ENCODE data around the gene INF2.

Gene INF2

DNA sequence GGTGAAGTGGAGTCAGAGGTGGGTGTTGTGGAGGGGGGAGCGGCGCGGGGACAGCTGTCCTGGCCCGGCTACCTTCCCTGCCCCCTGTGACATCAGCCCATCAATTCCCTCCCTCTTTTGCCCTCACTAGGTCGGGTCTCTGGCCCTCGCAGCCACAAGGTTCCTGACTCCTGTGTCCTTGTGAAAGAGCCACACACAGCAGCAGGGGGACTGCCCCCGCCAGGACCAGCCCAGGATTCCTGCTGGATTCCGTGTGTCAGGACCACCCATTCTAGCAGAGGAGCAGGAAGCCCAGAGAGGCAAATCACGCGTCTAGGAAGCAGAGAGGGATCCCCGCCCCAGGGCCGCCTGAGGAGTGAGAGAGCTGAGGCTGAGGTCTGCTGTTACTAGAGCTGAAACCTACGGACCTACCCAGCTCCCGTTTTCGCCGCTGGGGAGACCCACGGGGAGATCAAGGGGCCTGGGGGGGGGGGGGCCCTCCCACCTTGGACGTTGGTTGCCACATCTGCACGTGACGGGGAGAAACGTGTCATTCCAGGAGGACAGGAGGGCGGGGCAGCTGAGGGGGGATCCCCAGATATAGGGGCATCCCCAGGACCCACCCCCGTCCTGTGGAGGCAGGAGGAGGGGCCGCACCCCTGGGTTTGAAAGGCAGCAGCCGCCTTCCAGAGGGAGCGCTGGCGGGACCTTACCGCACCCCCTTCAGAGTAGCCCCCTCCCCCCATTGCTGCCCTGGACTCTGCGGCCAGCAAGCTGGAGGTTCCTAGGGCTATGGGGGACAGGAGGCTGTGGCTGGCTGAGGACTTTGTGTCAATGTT lies 12.5 kb upstream of the INF2 start:
- DNase-seq (ENCODE audit: low read depth): no peak

GRCh38 chr14:104677512-104678332 lies 11.7 kb upstream of the INF2 start:
- DNase-seq (ENCODE audit: low read depth): peak; percentile 57

DNA sequence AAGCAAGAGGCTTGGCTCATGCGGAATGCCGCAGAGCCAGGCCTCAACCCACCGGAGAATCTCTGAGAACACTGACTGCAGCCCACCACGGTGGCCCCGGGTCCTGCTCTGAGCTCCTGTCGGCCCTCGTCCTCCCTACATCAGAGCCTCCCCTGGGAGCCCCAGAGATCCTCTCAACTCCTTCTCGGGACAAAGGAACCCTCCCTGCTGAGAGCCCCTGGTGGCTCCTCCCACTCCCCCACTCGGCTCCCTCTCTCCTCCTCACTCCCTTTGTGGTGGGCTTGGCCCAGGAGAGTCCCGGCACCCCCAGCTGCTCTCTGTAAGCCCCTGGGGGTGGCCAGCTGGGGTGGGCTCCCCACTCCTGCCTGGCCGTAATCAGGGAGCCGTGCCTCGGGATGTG lies 11.1 kb upstream of the INF2 start:
- no peak for DNase-seq (ENCODE audit: low read depth)

DNA sequence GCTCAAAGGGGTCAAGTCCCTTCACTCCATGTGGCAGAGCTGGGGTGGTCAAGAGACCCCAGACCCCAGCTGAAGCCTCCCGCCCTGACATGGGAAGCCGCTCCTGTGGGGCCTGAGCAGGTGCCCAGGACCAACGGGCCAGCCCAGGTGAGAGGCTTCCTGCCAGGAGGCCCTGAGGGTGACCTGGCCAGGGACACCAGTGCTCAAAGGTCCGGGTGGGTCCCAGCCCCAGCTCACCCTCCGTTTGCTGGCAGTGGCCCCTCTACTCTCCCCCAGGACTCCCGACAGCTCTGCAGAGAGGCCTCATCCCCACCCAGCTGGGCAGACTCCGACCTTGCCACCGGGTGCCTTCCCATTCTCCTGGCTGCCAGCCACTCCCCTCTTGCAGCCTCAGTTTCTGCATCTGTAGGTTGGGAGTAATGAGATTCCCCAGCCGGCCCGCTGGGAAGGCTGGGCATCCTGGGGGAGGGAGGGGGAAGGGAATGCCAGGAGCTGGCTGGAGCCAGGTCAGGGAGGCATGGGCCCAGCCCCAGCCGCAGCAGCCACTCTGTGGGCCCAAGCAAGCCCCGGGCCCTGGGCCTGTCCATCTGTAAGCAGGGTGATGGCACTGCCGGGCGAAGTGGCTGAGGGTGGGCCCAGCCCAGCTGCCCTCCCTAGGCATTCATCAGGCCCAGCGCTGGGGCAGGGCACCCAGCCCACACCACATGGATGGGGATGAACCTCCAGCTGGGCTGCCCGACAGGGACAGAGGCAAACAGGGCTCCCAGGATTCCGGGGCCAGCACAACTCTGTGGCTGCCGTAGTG lies 10.3 kb upstream of the INF2 start:
- DNase-seq (ENCODE audit: low read depth): no peak

DNA sequence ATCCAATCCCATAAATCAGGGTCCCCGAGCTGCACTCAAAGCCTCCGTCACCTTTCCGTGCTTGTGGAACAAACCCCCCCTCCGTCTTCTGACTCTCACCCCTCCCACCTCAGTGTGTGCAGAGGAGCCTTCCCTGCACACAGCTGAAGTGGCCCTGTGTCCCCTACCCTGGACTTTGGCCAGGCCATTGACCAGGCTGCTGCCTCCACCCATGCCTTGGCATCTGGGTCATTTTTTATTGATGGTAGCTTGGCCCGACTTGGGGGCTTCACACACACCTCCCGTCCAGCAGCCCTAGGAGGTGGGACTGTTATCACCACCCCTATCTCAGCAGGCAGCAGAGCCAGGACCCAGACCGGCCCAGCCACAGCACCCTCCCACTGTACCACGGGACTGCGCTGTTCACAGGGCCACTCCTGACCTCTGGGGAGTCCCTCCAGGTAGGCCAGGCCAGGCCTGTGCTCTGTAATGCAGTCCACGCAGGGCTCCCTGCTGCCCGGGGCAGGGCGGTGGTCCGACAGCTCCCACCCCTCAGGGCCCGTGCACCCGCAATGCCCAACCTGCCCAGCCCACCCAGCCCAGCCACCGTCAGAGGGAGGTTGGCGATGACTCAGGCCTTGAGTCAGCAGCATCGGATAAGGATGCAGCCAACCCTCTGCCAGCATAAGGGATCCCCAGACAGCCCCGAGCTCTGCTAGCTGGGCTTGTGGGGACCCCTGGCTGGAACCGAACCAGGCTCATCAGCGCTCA lies 9.2 kb upstream of the INF2 start:
- no peak for DNase-seq (ENCODE audit: low read depth)

DNA sequence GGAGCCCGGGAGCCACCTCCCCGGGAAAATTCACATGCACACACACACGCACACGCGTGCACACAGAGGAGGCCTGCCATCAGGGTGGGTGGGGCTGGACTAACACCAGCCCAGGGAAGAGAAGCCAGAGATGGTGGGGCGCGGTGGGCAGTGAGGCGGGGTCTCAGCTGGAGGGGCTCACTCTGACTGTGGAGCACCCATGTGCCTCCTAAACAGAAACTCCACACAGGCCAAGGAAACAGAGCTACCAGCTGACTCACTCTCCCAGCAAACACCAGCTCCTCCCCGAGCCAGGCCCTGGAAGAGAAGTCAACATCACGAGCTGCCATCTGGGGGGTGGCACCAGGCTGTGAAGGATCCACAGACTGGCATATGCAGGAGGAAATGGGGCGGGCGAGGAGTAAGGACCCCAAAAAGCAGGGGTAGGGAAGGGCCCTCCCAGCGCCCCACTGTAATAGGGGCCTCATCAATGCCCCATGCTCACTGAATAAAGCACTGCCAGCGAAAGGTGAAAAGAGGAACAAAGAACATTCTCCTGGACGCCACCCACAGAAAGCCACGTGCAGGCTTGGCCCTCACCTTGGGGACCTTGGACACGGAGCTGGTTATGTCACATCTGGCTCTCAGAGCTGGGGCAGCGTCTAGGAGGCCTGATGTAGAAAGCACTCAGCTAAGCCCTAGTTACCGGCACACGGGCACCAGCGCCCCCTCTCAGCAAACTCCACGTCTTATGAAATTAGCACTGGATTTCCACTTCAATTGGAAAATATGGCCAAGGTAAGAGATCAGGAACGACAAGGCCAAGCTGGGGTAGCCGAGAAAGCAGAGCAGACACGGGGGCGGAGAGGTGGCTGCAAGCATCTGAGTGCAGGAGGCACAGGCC lies 8.4 kb upstream of the INF2 start:
- DNase-seq (ENCODE audit: low read depth): no peak

- DNase-seq (ENCODE audit: low read depth): no peak
Observed at GRCh38 chr14:104681689-104682074, 7.7 kb upstream of the INF2 start.

- DNase-seq (ENCODE audit: low read depth): no peak
Observed at GRCh38 chr14:104682107-104682593, 7.3 kb upstream of the INF2 start.

DNA sequence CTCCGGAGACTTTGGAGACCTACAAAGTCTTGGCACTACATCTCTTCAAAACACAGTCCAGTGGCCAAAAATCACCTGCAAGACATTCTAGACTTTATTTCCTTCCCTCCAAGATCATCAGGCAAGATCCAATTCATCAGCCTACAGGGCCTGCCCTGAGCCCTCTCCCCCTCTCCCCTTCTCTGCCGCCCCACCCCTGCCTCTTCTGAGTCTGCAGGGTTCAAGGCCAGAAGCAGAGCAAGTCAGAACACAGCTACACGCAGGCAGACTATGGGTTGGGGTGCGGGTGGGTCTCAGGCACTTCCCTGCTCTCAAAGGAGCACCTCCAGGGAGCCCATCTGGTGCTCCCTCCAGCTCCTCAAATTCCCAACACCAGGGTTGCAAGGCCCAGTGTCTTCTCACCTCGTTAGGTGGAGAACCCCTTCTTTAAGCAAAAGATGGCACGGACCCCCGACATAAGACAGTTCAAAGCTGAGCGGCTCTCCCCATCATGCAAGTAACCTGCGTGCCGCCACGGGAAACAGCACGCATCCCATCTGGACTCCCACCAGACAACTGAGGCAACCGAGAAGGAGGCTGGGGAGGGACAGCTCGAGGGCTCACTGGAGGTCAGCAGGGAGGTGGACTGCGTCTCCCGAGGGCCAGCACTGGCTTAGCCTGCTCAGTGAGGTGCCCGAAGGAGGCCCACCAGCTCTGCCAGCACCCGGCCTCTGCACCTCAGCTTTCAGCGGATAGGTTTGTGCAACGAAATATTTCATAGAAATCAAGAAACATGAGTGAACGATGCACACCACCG lies 5.6 kb upstream of the INF2 start:
- no peak for DNase-seq (ENCODE audit: low read depth)

DNA sequence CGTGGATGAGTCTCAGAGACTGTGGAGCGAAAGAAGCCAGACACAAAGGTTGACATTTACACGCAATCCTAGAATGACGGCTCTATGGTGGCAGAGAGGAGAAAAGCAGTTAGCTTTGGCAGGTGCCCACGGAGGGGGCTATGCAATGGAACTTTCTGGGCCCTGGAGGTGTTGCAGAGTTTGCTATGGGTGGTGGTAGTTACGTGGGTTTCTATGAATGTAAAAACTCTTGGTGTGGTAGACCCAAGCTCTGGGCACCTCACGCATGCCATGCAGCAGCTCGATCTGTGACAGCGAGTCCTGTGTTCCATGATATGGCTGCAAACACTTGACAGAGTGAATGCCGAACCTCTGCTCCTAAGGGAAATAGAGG lies 5.0 kb upstream of the INF2 start:
- DNase-seq (ENCODE audit: low read depth): no peak

- DNase-seq (ENCODE audit: low read depth): no peak
Observed at GRCh38 chr14:104685216-104685997, 4.0 kb upstream of the INF2 start.

DNA sequence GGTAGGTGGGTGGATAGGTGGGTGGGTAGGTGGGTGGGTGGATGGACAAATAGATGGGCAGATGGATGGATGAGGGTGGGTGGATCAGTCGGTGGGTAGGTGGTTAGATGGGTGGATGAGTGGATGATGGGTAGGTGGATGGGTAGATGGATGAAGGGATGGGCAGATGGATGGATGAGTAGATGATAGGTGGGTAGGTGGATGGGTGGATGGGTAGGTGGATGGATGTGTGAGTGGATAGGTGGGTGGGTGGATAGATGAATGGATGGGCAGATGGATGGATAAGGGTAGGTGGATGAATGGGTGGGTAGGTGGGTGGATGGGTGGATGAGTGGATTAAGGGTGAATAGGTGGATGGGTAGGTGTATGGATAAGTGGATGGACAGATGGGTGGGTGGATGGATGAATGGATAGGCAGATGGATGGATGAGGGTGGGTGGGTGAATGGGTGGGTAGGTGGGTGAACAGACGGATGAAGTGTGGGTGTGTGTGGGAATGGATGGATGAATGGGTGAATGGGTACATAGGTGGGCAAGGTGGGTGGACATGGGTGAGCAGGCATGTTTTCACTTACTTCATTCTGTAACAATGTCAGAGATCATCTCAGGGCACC lies 3.3 kb upstream of the INF2 start:
- no peak for DNase-seq (ENCODE audit: low read depth)

DNA sequence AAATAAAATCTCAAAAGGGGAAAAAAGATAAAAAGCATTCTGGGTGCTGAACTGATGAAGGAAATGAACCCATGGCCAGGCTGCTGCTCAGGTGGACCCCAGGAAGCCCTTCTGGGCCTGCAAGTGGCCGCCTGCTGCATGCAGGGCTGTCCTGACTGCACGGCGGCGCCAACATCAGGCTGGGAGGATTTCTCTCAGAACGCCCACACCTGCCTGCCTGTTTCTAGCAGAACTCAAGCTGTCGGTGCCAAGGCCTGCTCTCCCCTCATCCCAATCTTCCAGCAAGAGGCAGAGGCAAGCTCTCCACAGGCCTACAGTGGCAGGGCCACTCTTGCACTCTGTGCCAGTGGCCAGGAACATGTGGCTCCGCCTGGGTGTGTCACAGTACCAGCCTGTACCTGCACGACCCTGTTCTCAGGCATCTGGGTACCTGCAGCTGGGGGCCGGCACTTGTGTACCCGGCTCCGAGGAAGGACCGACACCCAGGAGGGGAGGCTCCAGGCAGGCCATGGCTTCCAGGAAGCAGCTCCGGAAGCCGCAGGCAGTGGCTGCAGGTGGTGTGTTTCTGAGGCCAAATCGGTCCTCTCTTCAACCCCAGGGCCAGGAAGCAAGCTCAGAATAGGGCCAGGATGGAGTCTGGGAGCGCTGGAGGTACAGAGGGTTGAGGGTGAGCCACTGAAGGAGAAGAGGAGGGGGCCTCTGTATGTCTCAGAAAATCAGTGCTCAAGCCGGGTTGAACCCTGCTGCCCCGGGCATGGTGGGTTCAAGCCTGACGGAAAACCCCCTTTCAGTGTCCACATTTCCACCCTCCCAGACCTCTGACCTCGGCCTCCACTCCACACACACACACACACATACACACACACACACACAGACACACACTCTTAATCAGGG lies 2.5 kb upstream of the INF2 start:
- DNase-seq (ENCODE audit: low read depth): no peak

GRCh38 chr14:104687601-104688504 lies 1.6 kb upstream of the INF2 start:
- DNase-seq (ENCODE audit: low read depth): no peak

- DNase-seq (ENCODE audit: low read depth): no peak
Observed at GRCh38 chr14:104688505-104689108, 811 bp upstream of the INF2 start.
